GM18867 (cell line): Measurements from ENCODE around the gene ZBTB25.
A peak's percentile ranks its signal among the peaks of the same experiment; 100 is the strongest.

ENCODE experiments used
- ATAC-seq: cut with Tn5 transposase; IDR thresholded peaks from one replicate; pipeline ENCODE4 v1.9.1; 2021; ENCODE audit warnings: mild to moderate bottlenecking, moderate library complexity; ENCODE audit not compliant: unreplicated experiment

The ZBTB25 gene

GRCh38 chr14:64444984-64445845, 58.4 kb downstream of the ZBTB25 start:
- ATAC-seq, result peak; percentile 96

GRCh38 chr14:64444140-64444539, 59.5 kb downstream of the ZBTB25 start:
- ATAC-seq, result no peak

GRCh38 chr14:64442300-64442988, 61.2 kb downstream of the ZBTB25 start:
- no peak for ATAC-seq

- ATAC-seq, result no peak
These were observed 63.1 kb downstream of the ZBTB25 start for GRCh38 chr14:64440494-64440893.

GRCh38 chr14:64439141-64439540, 64.5 kb downstream of the ZBTB25 start:
- no peak for ATAC-seq

GRCh38 chr14:64438181-64438841, 65.3 kb downstream of the ZBTB25 start:
- ATAC-seq, result no peak

GRCh38 chr14:64434528-64434927, 69.1 kb downstream of the ZBTB25 start:
- ATAC-seq, result no peak

GRCh38 chr14:64423987-64424386, 79.7 kb downstream of the ZBTB25 start:
- ATAC-seq, result no peak

GRCh38 chr14:64422756-64423155, 80.9 kb downstream of the ZBTB25 start:
- ATAC-seq, result peak; percentile 76

- ATAC-seq, result no peak
These were observed 81.6 kb downstream of the ZBTB25 start for GRCh38 chr14:64422005-64422404.

- no peak for ATAC-seq
These were observed 82.5 kb downstream of the ZBTB25 start for GRCh38 chr14:64421166-64421565.

GRCh38 chr14:64419003-64419402, 84.6 kb downstream of the ZBTB25 start:
- ATAC-seq, result no peak

- no peak for ATAC-seq
These were observed 85.9 kb downstream of the ZBTB25 start for GRCh38 chr14:64417771-64418125.

GRCh38 chr14:64417055-64417770, 86.4 kb downstream of the ZBTB25 start:
- no peak for ATAC-seq

GRCh38 chr14:64416348-64416932, 87.2 kb downstream of the ZBTB25 start:
- no peak for ATAC-seq

- no peak for ATAC-seq
These were observed 91.4 kb downstream of the ZBTB25 start for GRCh38 chr14:64412237-64412636.

- no peak for ATAC-seq
These were observed 92.6 kb downstream of the ZBTB25 start for GRCh38 chr14:64411001-64411400.

GRCh38 chr14:64410084-64410774, 93.4 kb downstream of the ZBTB25 start:
- ATAC-seq, result no peak

- peak; percentile 44 for ATAC-seq
These were observed 94.3 kb downstream of the ZBTB25 start for GRCh38 chr14:64409126-64409920.
